ENCODE measurements around the gene DNM3.
"Not testable (repeated sequence)": the region's sequence is repeated elsewhere in the genome, so short reads cannot be mapped to it uniquely, and the experiment has no call there.

DNM3 gene

GRCh38 chr1:172051898-172052297 lies 210.6 kb downstream of the DNM3 start:
- DNase-seq: no peak

- DNase-seq: no peak
Measured at GRCh38 chr1:172054172-172054571, 212.9 kb downstream of the DNM3 start.

GRCh38 chr1:172055816-172056419 lies 214.6 kb downstream of the DNM3 start:
- DNase-seq: not testable (repeated sequence)

- no peak for DNase-seq
Measured at GRCh38 chr1:172068334-172068733, 227.0 kb downstream of the DNM3 start.

- no peak for DNase-seq
Measured at GRCh38 chr1:172069051-172069450, 227.8 kb downstream of the DNM3 start.

- DNase-seq: no peak
Measured at GRCh38 chr1:172069534-172069933, 228.2 kb downstream of the DNM3 start.

- DNase-seq: no peak
Measured at GRCh38 chr1:172070055-172070454, 228.8 kb downstream of the DNM3 start.

- DNase-seq: no peak
Measured at GRCh38 chr1:172071746-172072145, 230.4 kb downstream of the DNM3 start.

- DNase-seq: not testable (repeated sequence)
Measured at GRCh38 chr1:172079859-172080258, 238.6 kb downstream of the DNM3 start.

- no peak for DNase-seq
Measured at GRCh38 chr1:172083191-172083590, 241.9 kb downstream of the DNM3 start.

- DNase-seq: no peak
Measured at GRCh38 chr1:172084876-172085275, 243.6 kb downstream of the DNM3 start.

GRCh38 chr1:172085317-172085716 lies 244.0 kb downstream of the DNM3 start:
- DNase-seq: no peak

GRCh38 chr1:172086137-172086536 lies 244.8 kb downstream of the DNM3 start:
- no peak for DNase-seq

GRCh38 chr1:172088256-172088655 lies 247.0 kb downstream of the DNM3 start:
- no peak for DNase-seq

- no peak for DNase-seq
Measured at GRCh38 chr1:172089768-172090510, 248.6 kb downstream of the DNM3 start.

- no peak for DNase-seq
Measured at GRCh38 chr1:172090511-172090817, 249.2 kb downstream of the DNM3 start.

- no peak for DNase-seq
Measured at GRCh38 chr1:172095846-172096245, 254.5 kb downstream of the DNM3 start.

GRCh38 chr1:172105230-172105629 lies 263.9 kb downstream of the DNM3 start:
- DNase-seq: no peak

GRCh38 chr1:172107316-172107975 lies 266.1 kb downstream of the DNM3 start:
- DNase-seq: no peak

- no peak for DNase-seq
Measured at GRCh38 chr1:172108161-172108893, 267.0 kb downstream of the DNM3 start.

- DNase-seq: no peak
Measured at GRCh38 chr1:172109359-172109758, 268.1 kb downstream of the DNM3 start.

GRCh38 chr1:172112576-172112975 lies 271.3 kb downstream of the DNM3 start:
- DNase-seq: no peak

GRCh38 chr1:172117800-172118199 lies 276.5 kb downstream of the DNM3 start:
- no peak for DNase-seq

- no peak for DNase-seq
Measured at GRCh38 chr1:172118618-172119017, 277.3 kb downstream of the DNM3 start.
